KMS-11 (cell line): Measurements from ENCODE around the gene TPRA1.

Source experiments
- H2AFZ ChIP-seq: fragments of 200-600 bp; sonication (generic); 2 replicates; pipeline ENCODE4 v1.6.1; 2016; ENCODE audit warnings: antibody characterized with exemption, mixed run types, low read depth
- H3K27ac ChIP-seq: fragments of 200-600 bp; sonication (generic); 2 replicates; pipeline ENCODE4 v1.6.1; 2016; ENCODE audit warnings: mild to moderate bottlenecking, mixed run types
- H3K27me3 ChIP-seq: fragments of 200-600 bp; sonication (generic); 2 replicates; pipeline ENCODE4 v1.6.1; 2017; ENCODE audit warnings: mild to moderate bottlenecking, low read depth, mixed run types, moderate library complexity; ENCODE audit not compliant: insufficient read depth
- H3K36me3 ChIP-seq: fragments of 200-600 bp; sonication (generic); 2 replicates; pipeline ENCODE4 v1.6.1; 2017; ENCODE audit warnings: mild to moderate bottlenecking, mixed run types; ENCODE audit not compliant: insufficient read depth
- H3K4me1 ChIP-seq: fragments of 200-600 bp; sonication (generic); 2 replicates; pipeline ENCODE4 v1.6.1; 2016; ENCODE audit warnings: mild to moderate bottlenecking, low read depth, mixed run types; ENCODE audit not compliant: poor library complexity, severe bottlenecking
- H3K4me2 ChIP-seq: fragments of 200-600 bp; sonication (generic); 2 replicates; pipeline ENCODE4 v1.7.0; 2016; ENCODE audit warnings: mild to moderate bottlenecking, mixed run types
- H3K4me3 ChIP-seq: fragments of 200-600 bp; sonication (generic); IDR thresholded peaks from 2 replicates; pipeline ENCODE4 v1.6.1; 2017; ENCODE audit warnings: low read depth, low read length, mixed read lengths; ENCODE audit not compliant: insufficient read depth
- H3K79me2 ChIP-seq: fragments of 200-600 bp; sonication (generic); 2 replicates; pipeline ENCODE4 v1.6.1; 2016; ENCODE audit warnings: low read depth, mixed run types; ENCODE audit not compliant: insufficient read depth
- H3K9ac ChIP-seq: fragments of 200-600 bp; sonication (generic); 2 replicates; pipeline ENCODE4 v1.6.1; 2016; ENCODE audit warnings: mild to moderate bottlenecking, mixed run types
- H4K20me1 ChIP-seq: fragments of 200-600 bp; sonication (generic); 2 replicates; pipeline ENCODE4 v1.6.1; 2016; ENCODE audit warnings: mild to moderate bottlenecking, mixed run types; ENCODE audit not compliant: insufficient read depth
- TF ChIP-seq, protein P1 (sequence below): fragments of 200-600 bp; sonication (generic); conservative IDR thresholded peaks from 2 replicates; pipeline ENCODE4 v1.6.1; 2017; ENCODE audit warnings: low read depth, mild to moderate bottlenecking, antibody characterized with exemption, low read length, moderate library complexity, mixed read lengths

TPRA1 gene

DNA sequence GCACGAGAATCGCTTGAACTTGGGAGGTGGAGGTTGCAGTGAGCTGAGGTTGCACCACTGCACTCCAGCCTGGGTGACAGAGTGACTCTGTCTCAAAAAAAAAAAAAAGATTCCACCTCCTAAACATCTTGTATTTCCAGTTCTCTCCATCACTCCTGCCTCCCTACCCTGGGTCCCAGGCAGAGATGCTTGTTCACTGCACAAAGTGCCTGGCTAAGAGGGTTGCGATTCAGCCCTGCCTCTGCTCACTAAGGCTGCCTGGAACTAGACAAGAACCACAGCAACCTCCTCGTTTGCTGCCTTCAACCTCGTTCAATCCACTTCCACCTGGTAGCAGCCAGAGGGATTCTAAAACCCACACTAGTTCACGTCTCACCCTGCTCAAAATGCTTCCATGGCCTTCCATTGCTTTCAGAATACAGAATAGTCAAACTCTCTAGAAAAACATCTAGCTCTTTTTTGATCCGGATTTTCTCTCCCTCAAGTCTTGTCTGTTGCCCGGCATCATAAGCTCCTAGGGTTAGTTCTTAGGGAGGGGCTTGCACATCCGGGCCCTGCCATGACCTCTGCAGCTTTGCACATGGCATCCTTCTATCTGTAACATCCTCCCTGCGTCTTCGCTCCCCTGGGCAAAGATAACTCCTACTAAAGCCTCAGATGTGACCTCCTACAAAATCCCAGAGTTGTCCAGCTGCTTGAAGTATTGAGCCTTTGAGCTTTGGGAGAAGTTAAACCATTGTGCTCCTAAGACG, 6.7 kb upstream of the TPRA1 start:
- Histone ChIP-seq H2AFZ (peak overlapping the region; percentile 60; the same call in 1 of the 2 replicates), H3K79me2 (peaks cover 38% of the 10 kb centered on the region), H3K27me3 (no peaks in the 10 kb centered on the region), H3K4me3 (no peak overlapping the region), H3K4me1 (peaks cover 34% of the 10 kb centered on the region), H4K20me1 (no peaks in the 10 kb centered on the region), H3K9ac (no peak overlapping the region; the same call in 1 of the 2 replicates), H3K27ac (peak overlapping the region; percentile 23; the same call in 1 of the 2 replicates), H3K36me3 (peaks cover 12% of the 10 kb centered on the region; the same call in 1 of the 2 replicates), H3K4me2 (peak overlapping the region; percentile 95)
- TF ChIP-seq, protein P1, sequence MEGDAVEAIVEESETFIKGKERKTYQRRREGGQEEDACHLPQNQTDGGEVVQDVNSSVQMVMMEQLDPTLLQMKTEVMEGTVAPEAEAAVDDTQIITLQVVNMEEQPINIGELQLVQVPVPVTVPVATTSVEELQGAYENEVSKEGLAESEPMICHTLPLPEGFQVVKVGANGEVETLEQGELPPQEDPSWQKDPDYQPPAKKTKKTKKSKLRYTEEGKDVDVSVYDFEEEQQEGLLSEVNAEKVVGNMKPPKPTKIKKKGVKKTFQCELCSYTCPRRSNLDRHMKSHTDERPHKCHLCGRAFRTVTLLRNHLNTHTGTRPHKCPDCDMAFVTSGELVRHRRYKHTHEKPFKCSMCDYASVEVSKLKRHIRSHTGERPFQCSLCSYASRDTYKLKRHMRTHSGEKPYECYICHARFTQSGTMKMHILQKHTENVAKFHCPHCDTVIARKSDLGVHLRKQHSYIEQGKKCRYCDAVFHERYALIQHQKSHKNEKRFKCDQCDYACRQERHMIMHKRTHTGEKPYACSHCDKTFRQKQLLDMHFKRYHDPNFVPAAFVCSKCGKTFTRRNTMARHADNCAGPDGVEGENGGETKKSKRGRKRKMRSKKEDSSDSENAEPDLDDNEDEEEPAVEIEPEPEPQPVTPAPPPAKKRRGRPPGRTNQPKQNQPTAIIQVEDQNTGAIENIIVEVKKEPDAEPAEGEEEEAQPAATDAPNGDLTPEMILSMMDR, result no peak

DNA sequence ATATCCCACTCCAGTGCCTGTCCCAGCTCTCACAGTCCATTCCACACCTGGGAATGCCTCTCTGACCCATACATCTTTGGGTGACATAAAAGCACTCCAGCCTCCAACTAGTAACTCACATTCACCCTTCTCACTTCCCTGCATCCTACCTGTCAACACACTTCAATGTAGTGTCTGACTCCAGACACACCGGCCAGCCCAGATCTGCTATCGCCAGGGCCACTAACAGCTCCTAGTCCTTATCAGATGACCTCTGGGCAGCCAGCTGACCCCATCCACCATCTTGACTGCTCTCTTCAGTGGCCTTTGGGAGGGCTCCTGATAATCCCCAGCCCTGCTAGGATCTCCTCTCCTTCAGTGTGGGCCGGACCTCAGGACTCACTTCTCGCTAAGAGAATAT, 4.8 kb upstream of the TPRA1 start:
- TF ChIP-seq, protein P1, result no peak
- Histone ChIP-seq H3K4me2 (no peak overlapping the region), H3K27ac (no peak overlapping the region), H3K27me3 (no peaks in the 10 kb centered on the region), H3K4me1 (peaks cover 28% of the 10 kb centered on the region), H4K20me1 (no peaks in the 10 kb centered on the region), H3K4me3 (no peak overlapping the region), H3K79me2 (peaks cover 19% of the 10 kb centered on the region), H3K36me3 (peaks cover under 1% of the 10 kb centered on the region; the same call in 1 of the 2 replicates), H2AFZ (no peak overlapping the region), H3K9ac (no peak overlapping the region)

DNA sequence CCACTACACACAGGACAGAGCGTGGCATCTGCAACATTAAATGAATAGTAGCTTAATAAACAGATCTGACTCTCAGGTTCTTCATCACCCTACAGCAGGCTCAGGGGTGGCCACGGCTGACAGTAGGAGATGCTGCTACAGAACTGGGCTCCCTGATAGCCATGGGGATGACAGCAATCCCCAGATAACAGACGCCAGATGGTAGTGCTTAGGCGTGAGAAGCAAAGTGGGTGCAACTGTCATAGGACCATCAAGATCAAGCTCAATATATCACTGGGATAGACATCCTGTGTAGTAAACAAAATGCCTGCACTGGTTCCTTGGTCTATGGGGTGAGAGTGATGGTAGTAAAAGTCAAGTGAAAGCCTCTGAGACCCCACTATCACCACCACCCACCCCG, 2.6 kb upstream of the TPRA1 start:
- Histone ChIP-seq H3K4me3 (no peak overlapping the region), H3K27ac (no peak overlapping the region), H3K9ac (no peak overlapping the region), H3K4me1 (peaks cover 23% of the 10 kb centered on the region), H3K79me2 (peaks cover 18% of the 10 kb centered on the region), H2AFZ (no peak overlapping the region), H3K4me2 (no peak overlapping the region), H4K20me1 (no peaks in the 10 kb centered on the region), H3K36me3 (no peaks in the 10 kb centered on the region), H3K27me3 (no peaks in the 10 kb centered on the region)
- TF ChIP-seq, protein P1, result no peak

DNA sequence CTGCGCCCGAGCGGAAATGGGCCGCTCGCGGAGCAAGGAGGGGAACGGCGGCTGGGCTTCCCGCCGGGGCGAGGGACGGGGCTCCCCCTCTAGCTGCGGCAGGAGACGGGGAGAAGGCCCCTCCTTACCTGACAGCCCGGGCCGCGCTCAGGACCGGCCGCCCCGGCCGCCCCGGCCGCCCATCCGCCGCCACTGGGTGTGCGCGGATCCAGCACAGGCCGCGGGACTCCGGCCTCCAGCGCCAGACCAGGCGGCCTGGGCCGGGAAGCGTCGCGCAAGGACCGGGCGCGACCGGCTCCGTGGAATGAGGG, 296 bp downstream of the TPRA1 start:
- peaks cover 30% of the 10 kb centered on the region for H3K4me1 ChIP-seq
- no peaks in the 10 kb centered on the region for H4K20me1 ChIP-seq
- no peaks in the 10 kb centered on the region for H3K27me3 ChIP-seq
- peak overlapping the region; percentile 98; the same call in 1 of the 2 replicates for H3K4me2 ChIP-seq
- H3K27ac ChIP-seq, result peak overlapping the region; percentile 99
- peaks cover 46% of the 10 kb centered on the region for H3K79me2 ChIP-seq
- no peaks in the 10 kb centered on the region for H3K36me3 ChIP-seq
- H3K9ac ChIP-seq, result peak overlapping the region; percentile 96
- H3K4me3 ChIP-seq, result peak overlapping the region; percentile 38
- peak overlapping the region; percentile 38; the same call in 1 of the 2 replicates for H2AFZ ChIP-seq
- TF ChIP-seq, protein P1, result no peak
